HG02759 (cell line): ENCODE data around the gene IHH.
A peak's percentile ranks its signal among the peaks of the same experiment; 100 is the strongest.

Experiments
- ATAC-seq: cut with Tn5 transposase; IDR thresholded peaks from one replicate; pipeline ENCODE4 v1.9.1; 2021; ENCODE audit warnings: mild to moderate bottlenecking, moderate library complexity; ENCODE audit not compliant: unreplicated experiment

IHH gene

GRCh38 chr2:219076253-219076652 lies 15.5 kb upstream of the IHH start:
- no peak for ATAC-seq

GRCh38 chr2:219073413-219074129 lies 12.8 kb upstream of the IHH start:
- ATAC-seq, result no peak

GRCh38 chr2:219072741-219073250 lies 12.1 kb upstream of the IHH start:
- ATAC-seq, result no peak

GRCh38 chr2:219071131-219071816 lies 10.6 kb upstream of the IHH start:
- ATAC-seq, result no peak

- ATAC-seq, result no peak
These were observed 4.8 kb upstream of the IHH start for GRCh38 chr2:219065484-219065883.

- ATAC-seq, result no peak
These were observed 1.4 kb upstream of the IHH start for GRCh38 chr2:219062081-219062480.

- no peak for ATAC-seq
These were observed 717 bp downstream of the IHH start for GRCh38 chr2:219059725-219060682.

- ATAC-seq, result no peak
These were observed 1.4 kb downstream of the IHH start for GRCh38 chr2:219059375-219059724.

GRCh38 chr2:219058541-219059374 lies 2.0 kb downstream of the IHH start:
- no peak for ATAC-seq

- ATAC-seq, result peak; percentile 96
These were observed 2.8 kb downstream of the IHH start for GRCh38 chr2:219057709-219058540.

- ATAC-seq, result no peak
These were observed 3.6 kb downstream of the IHH start for GRCh38 chr2:219056896-219057708.

- no peak for ATAC-seq
These were observed 4.4 kb downstream of the IHH start for GRCh38 chr2:219056176-219056895.

GRCh38 chr2:219054956-219055903 lies 5.5 kb downstream of the IHH start:
- no peak for ATAC-seq

- ATAC-seq, result no peak
These were observed 11.4 kb downstream of the IHH start for GRCh38 chr2:219049282-219049681.

- ATAC-seq, result no peak
These were observed 14.7 kb downstream of the IHH start for GRCh38 chr2:219045937-219046550.

GRCh38 chr2:219042750-219043149 lies 18.0 kb downstream of the IHH start:
- ATAC-seq, result no peak

- no peak for ATAC-seq
These were observed 18.6 kb downstream of the IHH start for GRCh38 chr2:219042157-219042556.
